ENCODE results near the gene CATSPERZ. TPM values are rescaled to one million over a fixed set of nuclear protein-coding genes. Genes with fewer than 3 reads are reported as not detected.

The CATSPERZ gene
- total and polyA plus RNA-seq, 2 donors (not counting 3 experiments of a cell fraction or from before 2014, with no cell fraction given): 0.11 TPM; not detected in 1

DNA sequence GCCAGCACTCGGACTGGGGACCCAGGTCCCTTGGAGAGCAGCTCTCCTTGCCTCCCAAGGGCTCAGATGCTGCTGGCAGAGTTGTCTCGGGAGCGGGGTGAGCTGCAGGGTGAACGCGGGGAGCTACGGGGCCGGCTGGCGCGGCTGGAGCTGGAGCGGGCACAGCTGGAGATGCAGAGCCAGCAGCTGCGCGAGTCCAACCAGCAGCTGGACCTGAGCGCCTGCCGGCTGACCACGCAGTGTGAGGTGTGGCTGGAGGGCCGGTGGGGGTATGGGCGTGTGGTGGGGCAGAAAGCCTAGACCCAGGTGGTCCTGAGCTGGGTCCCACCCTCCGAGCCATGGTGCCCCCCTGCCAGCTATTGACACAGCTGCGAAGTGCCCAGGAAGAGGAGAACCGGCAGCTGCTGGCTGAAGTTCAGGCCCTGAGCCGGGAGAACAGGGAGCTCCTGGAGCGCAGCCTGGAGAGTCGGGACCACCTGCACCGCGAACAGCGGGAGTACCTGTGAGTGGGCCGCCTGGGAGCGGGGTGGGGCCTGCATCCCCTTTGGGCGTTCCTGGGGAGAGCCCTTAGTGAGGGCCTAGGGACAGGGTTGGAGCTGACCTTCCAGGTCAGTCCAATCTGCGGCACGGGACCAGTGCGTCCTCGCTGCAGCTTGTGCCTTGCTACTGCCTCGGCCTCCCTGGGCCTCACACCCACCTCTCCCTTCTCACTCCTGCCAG is 53.0 kb downstream of the CATSPERZ start:
- dilution Hi-C loops (cut with MboI; ENCODE audit: extremely low pct_ligation_motif_present, low sequenced_read_pairs): no loop called here
- POLR2A ChIA-PET: interaction anchor here (1.0 kb wide), 1 partner anchor 11 kb away, joined by 3 read pairs; no protein-coding TSS in a partner anchor

More for the DNA sequence above, 53.0 kb downstream of the CATSPERZ start:
- no peaks in the 10 kb centered on the region for H3K27me3 ChIP-seq (ENCODE audit: control insufficient read depth in 2 of 2, insufficient read depth in 2 of 2, low read length in 2 of 2)
- no peaks in the 10 kb centered on the region for H3K9me3 ChIP-seq (replicated peaks; ENCODE audit: control insufficient read depth, insufficient read depth, low read length)
- BruUV-seq (replicated peaks): no TSS peak
- H2AFZ ChIP-seq (ENCODE audit: low read depth, low read length): no peak overlapping the region
- H3K4me1 ChIP-seq (ENCODE audit: control insufficient read depth, extremely low read depth, insufficient read depth, low read length): peaks cover 12% of the 10 kb centered on the region
- intact Hi-C loops (cut with micrococcal nuclease): no loop called here
- FAIRE-seq (no peak), DNase-seq (ENCODE audit: low read depth, low spot score) (no peak)
- H3K9me1 ChIP-seq (replicated peaks; ENCODE audit: control insufficient read depth, extremely low read depth, insufficient read depth, low read length): no peaks in the 10 kb centered on the region
- no peaks in the 10 kb centered on the region for H4K20me1 ChIP-seq (replicated peaks; ENCODE audit: control insufficient read depth, extremely low read depth, insufficient read depth, low read length)
- H3K4me3 ChIP-seq (replicated peaks in 1 of 3; ENCODE audit: insufficient read depth in 1 of 3, low read depth in 1 of 3, low read length in 3 of 3): no peak overlapping the region
- no peaks in the 10 kb centered on the region for H3K79me2 ChIP-seq (ENCODE audit: control insufficient read depth, insufficient read depth, low read length)
- CTCF ChIA-PET: interaction anchor here (0.8 to 5.5 kb wide), 8 partner anchors 8 to 147 kb away, joined by 3 to 72 read pairs (median 8); partner anchors contain the start of genes FERMT3, PRDX5 and TRMT112
- TF ChIP-seq POLR2AphosphoS5 (IDR thresholded peaks at IDR 0.05; ENCODE audit: insufficient read depth, low read depth, low read length) (no peak), MYC (IDR thresholded peaks at IDR 0.05; ENCODE audit: low read depth, low read length) (no peak), EZH2 (IDR thresholded peaks at IDR 0.05; ENCODE audit: borderline replicate concordance, low read depth, low read length, severe bottlenecking) (no peak), JUN (IDR thresholded peaks at IDR 0.05; ENCODE audit: borderline replicate concordance, insufficient read depth, insufficient read length, low read depth) (no peak), MAX (IDR thresholded peaks at IDR 0.05; ENCODE audit: insufficient read depth, insufficient read length) (no peak), FOS (IDR thresholded peaks at IDR 0.05; ENCODE audit: borderline replicate concordance, insufficient read depth, low read length) (no peak), POLR2A (IDR thresholded peaks at IDR 0.05; ENCODE audit: low read depth, low read length) (no peak), GATA2 (IDR thresholded peaks at IDR 0.05; ENCODE audit: insufficient read depth, insufficient read length, low read depth, low read length) (no peak), CTCF (IDR thresholded peaks at IDR 0.05; ENCODE audit: extremely low read depth in 1 of 2, insufficient read depth in 1 of 2, low read depth in 1 of 2, low read length in 2 of 2) (no peak)
- H3K9ac ChIP-seq (replicated peaks; ENCODE audit: extremely low read depth, insufficient read depth, low read length): no peak overlapping the region
- H3K4me2 ChIP-seq (ENCODE audit: insufficient read depth, low read length): no peak overlapping the region
- no peak overlapping the region for H3K27ac ChIP-seq (ENCODE audit: insufficient read depth, low read depth, low read length)
- H3K36me3 ChIP-seq (ENCODE audit: control insufficient read depth in 2 of 2, extremely low read depth in 1 of 2, insufficient read depth in 2 of 2, low read length in 2 of 2): no peaks in the 10 kb centered on the region

All from endothelial cell of umbilical vein (primary cell).